Loucy (cell line): ENCODE measurements around the gene LCTL.

Experiments used
- H2AFZ ChIP-seq: fragments of 200-600 bp; sonication (generic); 2 replicates; pipeline ENCODE4 v1.6.0; 2016; ENCODE audit warnings: antibody characterized with exemption, mild to moderate bottlenecking, low read length, moderate library complexity
- H3F3A ChIP-seq: fragments of 200-600 bp; 2 replicates; pipeline ENCODE4 v1.6.0; 2016; ENCODE audit warnings: antibody characterized with exemption, low read depth, mild to moderate bottlenecking
- H3K27me3 ChIP-seq: fragments of 200-600 bp; sonication (generic); 2 replicates; pipeline ENCODE4 v1.6.1; 2014; ENCODE audit warnings: low read length, mild to moderate bottlenecking; ENCODE audit not compliant: insufficient read depth, poor library complexity, severe bottlenecking
- H3K36me3 ChIP-seq: fragments of 200-600 bp; sonication (generic); 2 replicates; pipeline ENCODE4 v1.6.1; 2016; ENCODE audit warnings: low read length; ENCODE audit not compliant: insufficient read depth
- H3K4me1 ChIP-seq: fragments of 200-600 bp; sonication (generic); 2 replicates; pipeline ENCODE4 v1.5.1; 2014; ENCODE audit warnings: low read length, mild to moderate bottlenecking; ENCODE audit not compliant: insufficient read depth, poor library complexity, severe bottlenecking
- H3K4me2 ChIP-seq: fragments of 200-600 bp; sonication (generic); 2 replicates; pipeline ENCODE4 v1.6.0; 2014; ENCODE audit warnings: antibody characterized with exemption, low read length, low read depth, mild to moderate bottlenecking; ENCODE audit not compliant: poor library complexity, severe bottlenecking
- H3K4me3 ChIP-seq: fragments of 200-600 bp; sonication (generic); 2 replicates; pipeline ENCODE4 v1.5.1; 2014; ENCODE audit warnings: low read length, mild to moderate bottlenecking, mixed read lengths; ENCODE audit not compliant: poor library complexity, severe bottlenecking
- H3K79me2 ChIP-seq: fragments of 200-600 bp; sonication (generic); 2 replicates; pipeline ENCODE4 v1.6.1; 2014; ENCODE audit warnings: low read length; ENCODE audit not compliant: insufficient read depth
- H3K9ac ChIP-seq: fragments of 200-600 bp; sonication (generic); 2 replicates; pipeline ENCODE4 v1.6.0; 2014; ENCODE audit warnings: mild to moderate bottlenecking, low read depth, low read length, moderate library complexity; ENCODE audit not compliant: poor library complexity, severe bottlenecking
- H3K9me2 ChIP-seq: fragments of 200-600 bp; sonication (generic); replicated peaks from 2 replicates; pipeline ENCODE4 v1.6.1; 2016; ENCODE audit warnings: low read depth, low read length, mixed read lengths
- H3K9me3 ChIP-seq: fragments of 200-600 bp; sonication (generic); 2 replicates; pipeline ENCODE4 v1.6.1; 2014; ENCODE audit warnings: mild to moderate bottlenecking, antibody characterized with exemption, low read length, low read depth; ENCODE audit not compliant: insufficient read depth
- H4K20me1 ChIP-seq: fragments of 200-600 bp; sonication (generic); 2 replicates; pipeline ENCODE4 v1.6.0; 2014; ENCODE audit warnings: antibody characterized with exemption, low read length, mild to moderate bottlenecking; ENCODE audit not compliant: insufficient read depth, poor library complexity, severe bottlenecking
- EZH2phosphoT487 ChIP-seq: fragments of 200-600 bp; IDR thresholded peaks from 2 replicates; pipeline ENCODE4 v1.6.1; 2018; ENCODE audit warnings: antibody characterized with exemption, mild to moderate bottlenecking, moderate library complexity, borderline replicate concordance
- TF ChIP-seq, protein P1 (sequence below): fragments of 200-600 bp; sonication (generic); conservative IDR thresholded peaks from 2 replicates; pipeline ENCODE4 v1.5.1; 2014; ENCODE audit warnings: mild to moderate bottlenecking, antibody characterized with exemption, low read length

The LCTL gene

GRCh38 chr15:66594836-66595235, 29.0 kb upstream of the LCTL start:
- H3F3A ChIP-seq, result no peaks in the 10 kb centered on the region
- H3K4me2 ChIP-seq, result no peak overlapping the region
- H3K4me1 ChIP-seq, result peaks cover 7% of the 10 kb centered on the region
- H2AFZ ChIP-seq, result no peak overlapping the region
- H3K79me2 ChIP-seq, result no peaks in the 10 kb centered on the region
- no peaks in the 10 kb centered on the region for H3K9me2 ChIP-seq
- no peaks in the 10 kb centered on the region for H3K36me3 ChIP-seq
- H3K9ac ChIP-seq, result no peak overlapping the region
- TF ChIP-seq EZH2phosphoT487, result no peak
- TF ChIP-seq, protein P1, sequence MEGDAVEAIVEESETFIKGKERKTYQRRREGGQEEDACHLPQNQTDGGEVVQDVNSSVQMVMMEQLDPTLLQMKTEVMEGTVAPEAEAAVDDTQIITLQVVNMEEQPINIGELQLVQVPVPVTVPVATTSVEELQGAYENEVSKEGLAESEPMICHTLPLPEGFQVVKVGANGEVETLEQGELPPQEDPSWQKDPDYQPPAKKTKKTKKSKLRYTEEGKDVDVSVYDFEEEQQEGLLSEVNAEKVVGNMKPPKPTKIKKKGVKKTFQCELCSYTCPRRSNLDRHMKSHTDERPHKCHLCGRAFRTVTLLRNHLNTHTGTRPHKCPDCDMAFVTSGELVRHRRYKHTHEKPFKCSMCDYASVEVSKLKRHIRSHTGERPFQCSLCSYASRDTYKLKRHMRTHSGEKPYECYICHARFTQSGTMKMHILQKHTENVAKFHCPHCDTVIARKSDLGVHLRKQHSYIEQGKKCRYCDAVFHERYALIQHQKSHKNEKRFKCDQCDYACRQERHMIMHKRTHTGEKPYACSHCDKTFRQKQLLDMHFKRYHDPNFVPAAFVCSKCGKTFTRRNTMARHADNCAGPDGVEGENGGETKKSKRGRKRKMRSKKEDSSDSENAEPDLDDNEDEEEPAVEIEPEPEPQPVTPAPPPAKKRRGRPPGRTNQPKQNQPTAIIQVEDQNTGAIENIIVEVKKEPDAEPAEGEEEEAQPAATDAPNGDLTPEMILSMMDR, result no peak
- H4K20me1 ChIP-seq, result no peaks in the 10 kb centered on the region
- no peaks in the 10 kb centered on the region for H3K27me3 ChIP-seq
- H3K4me3 ChIP-seq, result no peak overlapping the region
- no peaks in the 10 kb centered on the region for H3K9me3 ChIP-seq

DNA sequence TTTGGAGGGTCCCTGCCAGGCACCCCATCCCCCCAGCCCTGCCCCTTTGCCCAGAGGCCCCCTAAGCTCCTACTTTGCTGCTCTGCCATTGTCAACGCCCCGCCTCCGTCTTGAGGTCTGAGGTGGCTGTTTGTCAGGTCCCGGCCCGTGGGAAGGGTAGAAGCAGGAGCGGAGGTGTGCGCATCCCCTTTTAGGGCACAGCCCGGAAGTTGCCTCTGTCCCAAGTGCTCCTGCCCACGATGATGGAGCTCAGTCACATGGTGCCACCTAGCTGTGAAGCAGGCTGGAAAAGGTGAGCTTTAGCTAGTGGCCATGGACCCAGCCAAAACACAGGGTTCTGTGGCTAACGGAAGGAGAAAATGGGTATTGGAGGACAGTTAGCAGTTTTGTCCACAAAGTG, 28.5 kb upstream of the LCTL start:
- H3K4me1 ChIP-seq, result peaks cover 7% of the 10 kb centered on the region
- H3K9ac ChIP-seq, result no peak overlapping the region
- H3F3A ChIP-seq, result no peaks in the 10 kb centered on the region
- H3K79me2 ChIP-seq, result no peaks in the 10 kb centered on the region
- H3K9me2 ChIP-seq, result no peaks in the 10 kb centered on the region
- no peaks in the 10 kb centered on the region for H4K20me1 ChIP-seq
- no peaks in the 10 kb centered on the region for H3K9me3 ChIP-seq
- H2AFZ ChIP-seq, result no peak overlapping the region
- H3K36me3 ChIP-seq, result no peaks in the 10 kb centered on the region
- TF ChIP-seq, protein P1, result no peak
- no peak for TF ChIP-seq EZH2phosphoT487
- no peaks in the 10 kb centered on the region for H3K27me3 ChIP-seq
- H3K4me3 ChIP-seq, result no peak overlapping the region
- H3K4me2 ChIP-seq, result no peak overlapping the region

GRCh38 chr15:66593219-66593780, 27.5 kb upstream of the LCTL start:
- no peak overlapping the region for H3K9ac ChIP-seq

More at GRCh38 chr15:66593219-66593780, 27.5 kb upstream of the LCTL start:
- Histone ChIP-seq H3K79me2 (no peaks in the 10 kb centered on the region), H3K9me3 (no peaks in the 10 kb centered on the region), H3F3A (no peaks in the 10 kb centered on the region), H3K27me3 (no peaks in the 10 kb centered on the region), H3K9me2 (no peaks in the 10 kb centered on the region), H3K4me1 (peaks cover 4% of the 10 kb centered on the region), H3K4me2 (no peak overlapping the region), H2AFZ (no peak overlapping the region), H3K4me3 (no peak overlapping the region), H3K36me3 (no peaks in the 10 kb centered on the region), H4K20me1 (no peaks in the 10 kb centered on the region)
- TF ChIP-seq, protein P1, result no peak
- no peak for TF ChIP-seq EZH2phosphoT487
